GM12875 (cell line): Measurements from ENCODE around the gene CCDC92.

ENCODE experiments used
- H3K4me3 ChIP-seq: one replicate; pipeline ENCODE4 v1.5.1; 2011; ENCODE audit warnings: low read depth, low read length, control low read depth
- TF ChIP-seq, protein P1 (sequence below): IDR thresholded peaks from 2 replicates; pipeline ENCODE4 v1.5.1; 2011; ENCODE audit warnings: low read depth, mild to moderate bottlenecking, control low read depth, inconsistent platforms, low read length, moderate library complexity, borderline replicate concordance; ENCODE audit not compliant: insufficient read depth

The CCDC92 gene

GRCh38 chr12:123928274-123928865, 44.3 kb downstream of the CCDC92 start:
- no peak overlapping the region for H3K4me3 ChIP-seq

DNA sequence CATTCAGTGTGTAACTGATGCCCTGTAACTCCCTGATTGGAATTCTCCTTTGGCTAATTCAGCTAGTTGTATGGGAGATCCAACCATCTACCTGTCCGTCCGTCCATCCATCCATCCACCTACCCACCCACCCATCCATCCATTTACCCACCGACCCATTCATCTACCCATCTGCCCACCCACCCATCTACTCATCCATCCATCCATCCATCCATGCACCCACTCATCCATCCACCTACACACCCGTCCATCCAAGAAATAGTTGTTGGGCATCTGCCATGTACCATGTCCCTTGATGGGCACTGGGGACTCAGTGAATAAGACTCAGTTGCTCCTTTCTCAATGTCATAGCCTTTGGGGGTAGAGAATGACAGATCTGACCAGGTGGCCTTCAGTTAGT, 48.1 kb downstream of the CCDC92 start:
- TF ChIP-seq, protein P1, sequence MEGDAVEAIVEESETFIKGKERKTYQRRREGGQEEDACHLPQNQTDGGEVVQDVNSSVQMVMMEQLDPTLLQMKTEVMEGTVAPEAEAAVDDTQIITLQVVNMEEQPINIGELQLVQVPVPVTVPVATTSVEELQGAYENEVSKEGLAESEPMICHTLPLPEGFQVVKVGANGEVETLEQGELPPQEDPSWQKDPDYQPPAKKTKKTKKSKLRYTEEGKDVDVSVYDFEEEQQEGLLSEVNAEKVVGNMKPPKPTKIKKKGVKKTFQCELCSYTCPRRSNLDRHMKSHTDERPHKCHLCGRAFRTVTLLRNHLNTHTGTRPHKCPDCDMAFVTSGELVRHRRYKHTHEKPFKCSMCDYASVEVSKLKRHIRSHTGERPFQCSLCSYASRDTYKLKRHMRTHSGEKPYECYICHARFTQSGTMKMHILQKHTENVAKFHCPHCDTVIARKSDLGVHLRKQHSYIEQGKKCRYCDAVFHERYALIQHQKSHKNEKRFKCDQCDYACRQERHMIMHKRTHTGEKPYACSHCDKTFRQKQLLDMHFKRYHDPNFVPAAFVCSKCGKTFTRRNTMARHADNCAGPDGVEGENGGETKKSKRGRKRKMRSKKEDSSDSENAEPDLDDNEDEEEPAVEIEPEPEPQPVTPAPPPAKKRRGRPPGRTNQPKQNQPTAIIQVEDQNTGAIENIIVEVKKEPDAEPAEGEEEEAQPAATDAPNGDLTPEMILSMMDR, result no peak
- no peak overlapping the region for H3K4me3 ChIP-seq

More at GRCh38 chr12:123928274-123928865, 44.3 kb downstream of the CCDC92 start:
- TF ChIP-seq, protein P1, result no peak

- no peak overlapping the region for H3K4me3 ChIP-seq
- TF ChIP-seq, protein P1, result no peak
These were observed 48.7 kb downstream of the CCDC92 start for GRCh38 chr12:123923927-123924326.

GRCh38 chr12:123923038-123923437, 49.6 kb downstream of the CCDC92 start:
- TF ChIP-seq, protein P1, result no peak
- H3K4me3 ChIP-seq, result no peak overlapping the region

DNA sequence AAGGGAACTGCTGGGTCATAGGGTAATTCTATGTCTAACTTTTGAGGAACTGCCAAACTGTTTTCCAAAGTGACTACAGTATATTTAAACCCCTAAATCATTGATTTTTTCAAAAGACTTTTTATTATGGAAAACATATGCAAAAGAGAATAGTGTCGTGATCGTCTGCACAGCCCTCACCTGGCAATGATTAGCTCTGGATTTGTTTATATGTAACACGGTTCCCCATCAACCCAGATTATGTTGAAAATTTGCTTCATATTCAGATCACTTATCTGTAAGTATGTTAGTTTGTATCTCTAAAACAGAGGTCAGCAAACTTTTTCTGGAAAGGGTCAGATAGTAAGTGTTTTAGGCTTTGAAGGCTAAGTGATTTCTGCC, 52.7 kb downstream of the CCDC92 start:
- H3K4me3 ChIP-seq, result no peak overlapping the region
- TF ChIP-seq, protein P1, result no peak

DNA sequence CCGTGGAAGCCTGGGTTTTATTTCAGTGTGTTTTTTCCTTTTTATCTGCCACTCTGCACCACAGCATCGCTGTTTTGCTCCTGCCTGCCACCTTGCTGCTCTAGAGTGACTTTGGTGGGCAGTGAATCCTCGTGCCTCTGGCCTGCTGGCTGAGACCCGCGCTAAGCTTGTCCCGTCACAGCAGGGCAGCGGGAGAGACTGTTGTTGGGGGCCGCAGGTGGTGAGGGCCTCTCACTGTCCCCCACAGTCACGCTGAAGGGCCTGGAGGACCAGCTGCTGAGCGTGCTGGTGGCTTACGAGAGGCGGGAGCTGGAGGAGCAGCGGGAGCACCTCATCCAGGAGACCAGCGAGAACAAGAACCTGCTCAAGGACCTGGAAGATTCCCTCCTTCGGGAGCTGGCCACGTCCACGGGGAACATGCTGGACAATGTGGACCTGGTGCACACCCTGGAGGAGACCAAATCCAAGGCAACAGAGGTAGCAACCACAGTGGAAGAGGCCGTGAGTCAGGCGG, 55.2 kb downstream of the CCDC92 start:
- TF ChIP-seq, protein P1, result no peak
- no peak overlapping the region for H3K4me3 ChIP-seq

DNA sequence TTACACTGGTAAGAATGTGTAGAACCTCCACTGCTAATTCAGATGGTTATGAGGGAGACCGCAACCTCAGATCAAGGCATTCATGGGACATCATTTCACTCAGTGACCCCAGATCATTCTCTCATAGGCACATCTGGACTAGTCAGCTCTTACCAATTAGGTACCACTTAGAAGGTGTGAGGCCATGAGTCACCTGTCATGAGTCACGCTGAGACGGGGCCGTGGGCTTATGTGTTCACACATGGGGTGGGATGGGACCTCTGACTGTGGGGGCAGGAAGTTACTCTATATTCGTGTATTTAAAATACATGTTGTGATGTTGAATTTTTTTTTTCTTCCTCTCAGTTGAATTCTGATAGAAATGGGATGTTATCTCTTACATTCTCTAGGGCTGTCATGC, 55.9 kb downstream of the CCDC92 start:
- no peak overlapping the region for H3K4me3 ChIP-seq
- TF ChIP-seq, protein P1, result no peak
